GM18498 (cell line): ENCODE results near the gene MAOB.
"Not testable (repeated sequence)": the region's sequence is repeated elsewhere in the genome, so short reads cannot be mapped to it uniquely, and the experiment has no call there.

Experiments used
- ATAC-seq: cut with Tn5 transposase; IDR thresholded peaks from one replicate; pipeline ENCODE4 v1.9.1; 2021; ENCODE audit warnings: mild to moderate bottlenecking, moderate library complexity; ENCODE audit not compliant: unreplicated experiment

The MAOB gene

DNA sequence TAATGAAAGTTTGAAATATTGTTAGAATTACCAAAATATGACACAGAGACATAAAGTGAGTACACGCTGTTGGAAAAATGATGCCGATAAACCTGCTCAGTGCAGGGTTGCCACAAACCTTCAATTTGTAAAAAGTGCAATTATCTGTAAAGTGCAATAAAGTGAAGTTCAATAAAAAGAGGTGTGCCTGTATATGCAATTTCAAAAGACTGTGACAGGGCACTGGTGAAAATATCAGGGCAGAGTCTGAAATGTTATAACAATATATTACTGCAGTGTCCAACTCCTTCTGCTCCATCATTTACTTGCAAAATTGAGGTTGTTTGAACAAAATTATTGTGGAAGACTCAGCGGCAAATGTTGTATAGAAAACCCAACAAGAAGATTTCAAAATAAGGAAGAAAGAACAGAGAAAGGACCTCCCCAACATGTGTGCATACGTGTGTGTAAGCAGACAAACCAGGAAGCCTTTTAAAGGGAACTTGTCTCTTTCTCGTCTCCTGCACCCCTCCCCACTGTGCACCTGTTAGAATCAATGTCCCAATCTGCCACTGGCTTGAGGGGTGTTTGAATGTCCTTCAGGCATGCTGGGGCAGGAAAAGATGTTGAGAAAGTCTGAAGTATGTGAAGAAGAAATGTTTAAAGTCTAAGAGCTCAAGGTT, 96.2 kb downstream of the MAOB start:
- ATAC-seq, result no peak

DNA sequence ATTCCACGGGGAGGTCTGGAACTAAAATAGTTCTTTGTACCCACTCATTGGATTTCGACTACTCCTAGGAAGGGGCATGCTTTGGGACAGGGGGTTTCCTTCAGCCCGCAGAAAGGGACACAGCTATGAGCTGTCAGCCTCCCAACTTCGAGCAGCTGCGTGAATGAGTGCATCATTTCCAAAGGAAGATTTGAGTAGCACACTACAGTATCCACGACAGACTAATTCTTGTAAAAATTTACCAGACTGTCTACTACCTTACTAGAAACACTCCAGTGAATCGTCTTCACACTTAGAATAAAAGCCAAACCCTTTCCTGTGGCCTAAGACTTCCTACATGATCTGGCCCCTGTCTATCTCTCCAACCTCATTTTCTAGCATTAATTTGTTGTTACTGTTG, 124.2 kb downstream of the MAOB start:
- no peak for ATAC-seq

- no peak for ATAC-seq
These were observed 126.2 kb downstream of the MAOB start for GRCh38 chrX:43756076-43756475.

- ATAC-seq, result no peak
These were observed 128.6 kb downstream of the MAOB start for GRCh38 chrX:43753637-43754036.

GRCh38 chrX:43750248-43750676, 132.0 kb downstream of the MAOB start:
- no peak for ATAC-seq

DNA sequence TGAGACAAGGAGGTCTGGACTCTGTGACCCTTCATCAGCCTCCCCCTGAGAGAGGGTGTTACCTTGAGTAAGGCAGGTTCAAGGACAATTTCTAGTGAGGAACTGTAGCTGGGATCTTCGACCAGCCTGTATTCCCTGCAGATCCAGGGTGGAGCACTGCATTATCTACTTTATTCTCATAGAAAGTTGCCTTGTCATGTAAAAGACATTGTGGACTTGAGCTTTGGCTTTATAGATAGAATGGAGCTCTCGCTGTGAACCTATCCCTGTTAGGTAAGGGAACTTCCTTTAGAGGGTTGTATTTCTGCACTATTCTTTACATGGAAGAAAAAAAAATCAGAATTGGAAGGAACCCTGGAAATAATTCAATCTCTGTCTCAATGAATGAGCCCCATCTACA, 134.8 kb downstream of the MAOB start:
- ATAC-seq, result no peak

DNA sequence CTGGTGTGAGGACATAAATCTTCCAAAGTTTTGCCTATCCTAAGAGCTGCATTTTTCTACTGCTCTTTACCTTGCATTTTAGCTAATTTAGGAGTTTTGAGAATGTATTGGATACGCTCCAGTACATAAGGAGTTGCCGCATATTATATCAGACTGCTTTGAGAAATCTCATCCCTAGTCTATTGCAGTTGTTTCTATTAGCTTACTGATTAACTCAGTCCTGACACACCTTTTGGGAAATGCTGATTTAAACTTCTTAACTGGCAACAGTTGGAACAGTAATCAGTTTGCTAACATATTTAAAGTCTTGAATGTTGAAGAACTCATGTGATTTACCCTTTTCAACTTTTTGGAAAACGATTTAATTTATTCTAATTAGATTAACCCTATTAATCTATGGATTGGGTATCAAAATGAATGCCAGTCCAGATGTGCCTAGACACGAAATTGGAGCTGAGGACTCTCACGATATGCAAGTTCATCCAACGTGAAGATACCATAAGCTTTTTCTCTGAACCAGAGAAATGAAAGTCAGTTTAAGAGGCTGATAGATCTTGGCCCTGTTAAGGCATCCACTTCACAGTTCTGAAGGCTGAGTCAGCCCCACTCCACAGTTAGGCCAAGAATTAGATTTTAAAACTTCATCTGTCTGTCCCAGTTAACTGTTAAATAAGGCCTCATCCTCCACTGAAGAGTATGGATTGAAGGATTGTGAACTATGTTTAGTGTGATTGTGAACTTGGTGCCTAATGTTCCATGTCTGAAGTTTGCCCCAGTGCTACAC, 136.1 kb downstream of the MAOB start:
- no peak for ATAC-seq

DNA sequence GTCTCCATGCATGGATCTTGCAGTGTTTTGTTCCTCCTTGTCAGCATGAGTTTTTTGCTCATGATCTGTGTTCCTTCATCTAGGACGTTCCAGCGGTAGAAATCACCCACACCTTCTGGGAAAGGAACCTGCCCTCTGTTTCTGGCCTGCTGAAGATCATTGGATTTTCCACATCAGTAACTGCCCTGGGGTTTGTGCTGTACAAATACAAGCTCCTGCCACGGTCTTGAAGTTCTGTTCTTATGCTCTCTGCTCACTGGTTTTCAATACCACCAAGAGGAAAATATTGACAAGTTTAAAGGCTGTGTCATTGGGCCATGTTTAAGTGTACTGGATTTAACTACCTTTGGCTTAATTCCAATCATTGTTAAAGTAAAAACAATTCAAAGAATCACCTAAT, 138.0 kb downstream of the MAOB start:
- ATAC-seq, result no peak

DNA sequence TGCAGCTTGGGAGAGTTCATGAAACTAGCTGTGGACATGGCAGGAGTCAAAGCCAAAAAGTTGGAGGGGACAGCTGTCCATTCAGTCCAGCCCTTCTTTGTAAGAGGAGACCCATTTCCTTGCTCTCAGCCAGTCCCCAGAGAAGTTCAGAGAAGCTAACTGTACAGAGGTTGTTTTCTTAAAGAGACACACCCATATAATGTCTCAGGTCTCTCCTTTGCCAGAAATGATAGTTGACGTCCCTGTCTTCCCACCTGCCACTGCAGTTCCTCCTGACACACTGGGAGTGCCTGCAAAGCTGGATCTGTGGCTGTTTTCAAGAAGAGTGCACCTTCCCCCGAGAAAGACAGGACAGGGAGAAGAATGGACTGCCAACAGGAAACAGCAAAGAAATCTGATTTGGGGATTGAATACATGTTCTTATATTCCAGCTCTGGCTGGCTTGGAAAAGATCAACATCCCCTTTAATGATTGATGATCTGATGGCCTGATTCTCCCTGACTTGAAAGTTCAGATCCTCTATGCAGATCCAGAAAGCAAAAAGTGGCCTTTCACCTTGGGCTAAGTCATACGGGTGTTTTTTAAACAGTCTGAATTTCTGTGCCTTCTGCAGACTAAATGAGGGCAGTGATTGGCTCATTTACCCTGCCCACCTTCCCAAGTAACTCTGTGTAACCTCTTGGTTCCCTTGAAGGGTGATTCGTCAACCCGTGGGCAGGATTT, 139.0 kb downstream of the MAOB start:
- no peak for ATAC-seq

DNA sequence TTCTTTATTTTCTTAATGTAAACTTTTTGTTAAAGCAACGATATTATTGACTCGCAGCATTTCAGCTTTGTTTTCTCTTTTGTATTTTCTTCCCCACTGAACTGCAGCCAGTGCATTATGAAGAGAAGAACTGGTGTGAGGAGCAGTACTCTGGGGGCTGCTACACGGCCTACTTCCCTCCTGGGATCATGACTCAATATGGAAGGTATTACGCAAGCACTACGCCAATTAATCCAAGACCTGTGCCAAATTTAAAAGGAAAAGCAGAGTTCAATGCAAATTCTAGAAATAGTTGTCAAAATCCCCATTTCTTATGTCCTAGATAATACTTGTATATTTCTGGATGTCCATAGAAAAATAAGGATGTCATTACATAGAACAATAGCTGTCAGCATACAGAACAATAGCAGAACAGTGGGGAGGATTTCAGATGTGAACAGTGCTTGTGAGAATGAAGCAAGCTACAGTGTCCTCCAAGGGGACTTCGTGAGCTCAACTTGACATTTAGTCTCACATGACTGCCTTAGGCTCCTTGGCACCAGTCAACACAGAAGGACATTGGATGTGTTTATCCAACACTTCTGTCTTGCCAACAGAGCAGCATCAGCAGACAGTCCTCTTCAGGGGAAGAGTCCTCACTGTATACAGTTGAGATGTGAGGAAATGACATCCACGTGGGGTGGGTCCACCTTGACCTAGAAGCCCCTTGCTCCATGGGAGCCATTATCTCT, 140.2 kb downstream of the MAOB start:
- no peak for ATAC-seq

GRCh38 chrX:43735957-43736356, 146.3 kb downstream of the MAOB start:
- ATAC-seq, result no peak

GRCh38 chrX:43735534-43735933, 146.7 kb downstream of the MAOB start:
- ATAC-seq, result no peak

DNA sequence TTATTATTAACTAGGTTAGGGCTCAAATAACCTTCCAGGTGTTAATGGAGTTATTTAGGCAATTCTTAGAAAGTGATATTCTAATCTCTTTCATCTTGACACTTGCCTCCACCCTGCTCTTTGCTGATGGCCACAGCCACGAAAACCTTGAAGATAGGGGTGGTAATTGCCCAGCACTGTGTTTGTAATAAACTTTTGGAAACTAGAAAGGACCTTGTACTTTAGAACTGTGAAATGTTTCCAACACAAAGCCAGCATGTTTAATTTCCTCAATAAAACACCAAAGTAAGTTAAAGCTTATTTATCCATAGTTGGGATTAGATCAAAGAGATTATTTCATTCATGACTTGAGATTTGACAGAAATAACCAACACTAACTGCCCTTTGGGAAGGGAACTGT, 147.8 kb downstream of the MAOB start:
- ATAC-seq, result no peak

DNA sequence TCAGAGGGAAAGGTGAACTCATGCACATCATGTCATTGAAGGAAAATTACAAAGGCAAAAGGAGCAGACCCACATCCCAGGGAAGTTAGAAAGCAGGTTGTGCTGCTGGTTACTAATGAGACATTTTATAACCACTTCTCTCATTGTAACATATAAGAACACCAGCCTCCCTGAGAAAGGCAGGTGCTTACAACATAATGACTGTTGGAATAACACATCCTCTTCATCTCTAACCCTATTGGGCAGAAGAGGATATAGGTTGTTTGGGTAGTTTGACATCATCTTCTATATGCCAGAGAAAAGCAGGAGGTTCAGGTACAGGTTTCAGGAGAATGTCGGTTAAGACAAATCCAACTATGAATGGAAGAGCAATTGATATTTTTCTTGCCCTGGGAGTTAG, 148.6 kb downstream of the MAOB start:
- ATAC-seq, result no peak

GRCh38 chrX:43731086-43731485, 151.2 kb downstream of the MAOB start:
- no peak for ATAC-seq

- ATAC-seq, result no peak
These were observed 153.3 kb downstream of the MAOB start for GRCh38 chrX:43728966-43729365.

DNA sequence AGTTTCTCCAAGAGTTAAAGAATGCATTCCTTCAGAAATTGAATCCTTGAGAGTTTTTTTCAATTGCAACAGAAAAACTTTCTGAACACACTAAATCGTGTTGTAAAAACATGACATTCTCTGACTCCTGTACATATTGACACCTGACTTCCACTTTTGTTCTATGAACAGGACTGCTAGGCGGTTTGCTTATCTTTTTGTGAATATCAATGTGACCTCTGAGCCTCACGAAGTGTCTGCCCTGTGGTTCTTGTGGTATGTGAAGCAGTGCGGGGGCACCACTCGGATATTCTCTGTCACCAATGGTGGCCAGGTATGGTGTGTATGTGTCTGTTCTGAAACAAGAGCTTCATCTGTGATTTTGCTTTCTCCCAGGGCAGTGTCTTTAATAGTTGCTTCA, 154.2 kb downstream of the MAOB start:
- ATAC-seq, result no peak

- not testable (repeated sequence) for ATAC-seq
These were observed 155.0 kb downstream of the MAOB start for GRCh38 chrX:43727254-43727653.

DNA sequence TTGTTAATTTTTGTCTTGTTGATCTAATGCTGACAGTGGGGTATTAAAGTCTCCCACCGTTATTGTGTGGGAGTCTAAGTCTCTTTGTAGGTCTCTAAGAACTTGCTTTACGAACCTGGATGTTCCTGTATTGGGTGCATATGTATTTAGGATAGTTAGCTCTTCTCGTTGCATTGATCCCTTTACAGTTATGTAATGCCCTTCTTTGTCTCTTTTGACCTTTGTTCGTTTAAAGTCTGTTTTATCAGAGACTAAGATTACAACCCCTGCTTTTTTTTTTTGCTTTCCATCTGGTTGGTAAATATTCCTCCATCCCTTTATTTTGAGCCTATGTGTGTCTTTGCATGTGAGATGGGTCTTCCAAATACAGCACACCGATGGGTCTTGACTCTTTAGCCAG, 157.0 kb downstream of the MAOB start:
- ATAC-seq, result not testable (repeated sequence)

GRCh38 chrX:43720961-43721360, 161.3 kb downstream of the MAOB start:
- no peak for ATAC-seq

- ATAC-seq, result no peak
These were observed 162.2 kb downstream of the MAOB start for GRCh38 chrX:43720082-43720481.
